Caco-2 (cell line): ENCODE measurements around the gene YPEL3. TPM values are rescaled to one million over a fixed set of nuclear protein-coding genes. Genes with fewer than 3 reads are reported as not detected.

Experiments used
- BruUV-seq: library from RNA; stranded (reverse); fragments of 400-500 nt; replicated peaks from 2 replicates; lab custom pipeline; 2021; lab: Mats Ljungman, UMichigan
- CTCF ChIA-PET: fragments of 300-600 bp; sonication (Branson Sonifier 250); formaldehyde crosslinking; loops from one replicate; lab custom pipeline; 2022; ENCODE audit warnings: antibody characterized with exemption; lab: Charles Lee
- POLR2A ChIA-PET: fragments of 300-600 bp; sonication (Branson Sonifier 250); formaldehyde crosslinking; loops from one replicate; lab custom pipeline; 2022; ENCODE audit warnings: antibody characterized with exemption; lab: Charles Lee
- DNase-seq, 2 experiments: peaks; one replicate each; pipeline versions ENCODE4 v3.0.0 to v3.0.0-alpha.2; 2020 to 2022
- H3K27me3 ChIP-seq: replicated peaks from 2 replicates; pipeline ENCODE4 v1.6.0; 2011; ENCODE audit warnings: low read length; ENCODE audit not compliant: control insufficient read depth, insufficient read depth
- H3K36me3 ChIP-seq: 2 replicates; pipeline ENCODE4 v1.5.1; 2011; ENCODE audit warnings: low read length; ENCODE audit not compliant: control insufficient read depth, insufficient read depth
- H3K4me1 ChIP-seq: fragments of 250-450 bp; sonication (Bioruptor Pico); 2 replicates; pipeline ENCODE4 v1.5.1; 2020; ENCODE audit warnings: mild to moderate bottlenecking
- H3K4me3 ChIP-seq: 2 replicates; pipeline ENCODE4 v1.5.1; 2011; ENCODE audit warnings: low read depth, mild to moderate bottlenecking, control low read depth, low read length
- H3K9me3 ChIP-seq: fragments of 250-450 bp; sonication (Bioruptor Pico); 2 replicates; pipeline ENCODE4 v1.5.1; 2020; ENCODE audit warnings: mild to moderate bottlenecking, moderate library complexity
- H3K27ac Mint-ChIP-seq: one replicate; pipeline ENCODE4 v1.8.0; 2022; ENCODE audit warnings: mixed read lengths; ENCODE audit not compliant: unreplicated experiment
- H3K27me3 Mint-ChIP-seq: one replicate; pipeline ENCODE4 v1.8.0; 2022; ENCODE audit warnings: mixed read lengths; ENCODE audit not compliant: insufficient read depth, unreplicated experiment
- H3K36me3 Mint-ChIP-seq: one replicate; pipeline ENCODE4 v1.8.0; 2022; ENCODE audit warnings: mild to moderate bottlenecking, mixed read lengths; ENCODE audit not compliant: insufficient read depth, unreplicated experiment
- H3K4me1 Mint-ChIP-seq: one replicate; pipeline ENCODE4 v1.8.0; 2022; ENCODE audit warnings: low read depth, mixed read lengths; ENCODE audit not compliant: unreplicated experiment
- H3K4me3 Mint-ChIP-seq: one replicate; pipeline ENCODE4 v1.8.0; 2022; ENCODE audit warnings: mild to moderate bottlenecking, moderate library complexity, mixed read lengths; ENCODE audit not compliant: unreplicated experiment
- H3K9me3 Mint-ChIP-seq: one replicate; pipeline ENCODE4 v1.8.0; 2022; ENCODE audit warnings: mixed read lengths; ENCODE audit not compliant: unreplicated experiment
- CTCF ChIP-seq, 2 experiments: fragments of 200-600 bp in 1 of 2; IDR thresholded peaks; 1 replicate in 1 of 2; 2 replicates in 1 of 2; pipeline versions ENCODE4 v1.5.1 to v1.8.0; 2011 to 2022; ENCODE audit warnings: antibody characterized with exemption in 1 of 2, control low read depth in 1 of 2, inconsistent platforms in 1 of 2, low read depth in 1 of 2, low read length in 1 of 2, mild to moderate bottlenecking in 1 of 2, moderate library complexity in 1 of 2; ENCODE audit not compliant: insufficient read depth in 1 of 2, severe bottlenecking in 1 of 2, unreplicated experiment in 1 of 2
- intact Hi-C: fragments of 100-400 bp; cut with micrococcal nuclease; formaldehyde crosslinking; loops from one replicate; pipeline ENCODE4 v1.10.0; 2022; ENCODE audit not compliant: unreplicated experiment
- total RNA-seq: library from RNA; stranded (reverse); gene quantifications from 2 replicates; pipeline ENCODE4 v1.2.3, GENCODE V29; 2022

The YPEL3 gene
- total RNA-seq, 1 experiment from 2014 or later, result 26.3 TPM

- CTCF ChIA-PET, result no interaction called here
- H3K27me3 Mint-ChIP-seq, result no peaks in the 10 kb centered on the region
- intact Hi-C loops, result no loop called here
- H3K27ac Mint-ChIP-seq, result no peak overlapping the region
- Histone ChIP-seq H3K9me3 (no peaks in the 10 kb centered on the region), H3K4me3 (no peak overlapping the region), H3K27me3 (no peaks in the 10 kb centered on the region), H3K36me3 (no peaks in the 10 kb centered on the region), H3K4me1 (no peaks in the 10 kb centered on the region)
- DNase-seq, result no peak
- no TSS peak for BruUV-seq
- no peak overlapping the region for H3K4me3 Mint-ChIP-seq
- no peak for TF ChIP-seq CTCF (IDR thresholded peaks at IDR 0.05; ENCODE audit: insufficient read depth in 1 of 2, low read depth in 1 of 2, low read length in 1 of 2, severe bottlenecking in 1 of 2, unreplicated experiment in 1 of 2)
- no peaks in the 10 kb centered on the region for H3K9me3 Mint-ChIP-seq
- no peaks in the 10 kb centered on the region for H3K4me1 Mint-ChIP-seq
- POLR2A ChIA-PET, result no interaction called here
- no peaks in the 10 kb centered on the region for H3K36me3 Mint-ChIP-seq
These were observed 49.8 kb downstream of the YPEL3 start for GRCh38 chr16:30046178-30046577.

Other genes with a start within 250 kb of the YPEL3 start
- gene CDIPT, start 233.0 kb downstream of the YPEL3 start, total RNA-seq, result 56.6 and 57.1 TPM in 2 replicates
- 24.1 and 26.3 TPM in 2 replicates for gene SEZ6L2, start 196.7 kb downstream of the YPEL3 start, total RNA-seq
- gene ASPHD1, start 195.7 kb downstream of the YPEL3 start, total RNA-seq, result 13.2 and 14.7 TPM in 2 replicates
- gene KCTD13, start 170.0 kb downstream of the YPEL3 start, total RNA-seq, result 13.0 and 14.9 TPM in 2 replicates
- 54.5 and 57.7 TPM in 2 replicates for gene TMEM219, start 134.1 kb downstream of the YPEL3 start, total RNA-seq
- gene TAOK2, start 122.3 kb downstream of the YPEL3 start, total RNA-seq, result 45.8 and 47.1 TPM in 2 replicates
- gene HIRIP3, start 100.6 kb downstream of the YPEL3 start, total RNA-seq, result 22.7 and 23.3 TPM in 2 replicates
- gene INO80E, start 100.0 kb downstream of the YPEL3 start, total RNA-seq, result 58.6 and 58.8 TPM in 2 replicates
- 3.5 and 4.5 TPM in 2 replicates for gene DOC2A, start 85.2 kb downstream of the YPEL3 start, total RNA-seq
- not detected in 2 replicates for gene C16orf92, start 73.0 kb downstream of the YPEL3 start, total RNA-seq
- 0.48 and 0.60 TPM in 2 replicates for gene TLCD3B, start 64.9 kb downstream of the YPEL3 start, total RNA-seq
- 675 and 802 TPM in 2 replicates for gene ALDOA, start 30.5 kb downstream of the YPEL3 start, total RNA-seq
- 130 and 134 TPM in 2 replicates for gene PPP4C, start 20.2 kb downstream of the YPEL3 start, total RNA-seq
- 1.1 and 1.6 TPM in 2 replicates for gene TBX6, start 4.3 kb downstream of the YPEL3 start, total RNA-seq
- gene GDPD3, start 17.3 kb upstream of the YPEL3 start, total RNA-seq, result 5.8 and 8.4 TPM in 2 replicates
- 64.0 and 71.9 TPM in 2 replicates for gene MAPK3, start 27.0 kb upstream of the YPEL3 start, total RNA-seq
- gene CORO1A, start 87.4 kb upstream of the YPEL3 start, total RNA-seq, result 0.95 and 1.2 TPM in 2 replicates
- 96.5 and 114 TPM in 2 replicates for gene BOLA2B, start 97.5 kb upstream of the YPEL3 start, total RNA-seq
- gene SLX1A, start 97.7 kb upstream of the YPEL3 start, total RNA-seq, result 19.1 and 19.9 TPM in 2 replicates
- 8.3 and 9.1 TPM in 2 replicates for gene SULT1A3, start 103.0 kb upstream of the YPEL3 start, total RNA-seq
- 6.7 and 7.8 TPM in 2 replicates for gene NPIPB13, start 152.3 kb upstream of the YPEL3 start, total RNA-seq